GM06990 (cell line): ENCODE results near the gene BRI3.

Experiments
- DNase-seq: peaks from one replicate; pipeline ENCODE4 v3.0.0-alpha.2; 2011; ENCODE audit not compliant: insufficient read length; ENCODE audit errors: extremely low read depth
- H3K27me3 ChIP-seq: replicated peaks from 2 replicates; pipeline ENCODE4 v1.6.0; 2011; ENCODE audit warnings: low read length; ENCODE audit not compliant: control insufficient read depth, insufficient read depth
- H3K36me3 ChIP-seq: 2 replicates; pipeline ENCODE4 v1.5.1; 2011; ENCODE audit warnings: low read length; ENCODE audit not compliant: control insufficient read depth, insufficient read depth
- H3K4me3 ChIP-seq: replicated peaks from 2 replicates; pipeline ENCODE4 v1.5.1; 2011; ENCODE audit warnings: low read depth, mild to moderate bottlenecking, control low read depth, low read length
- TF ChIP-seq, protein P1 (sequence below): IDR thresholded peaks from 2 replicates; pipeline ENCODE4 v1.5.1; 2011; ENCODE audit warnings: low read length, control low read depth, mild to moderate bottlenecking, inconsistent platforms; ENCODE audit not compliant: insufficient read depth, poor library complexity, severe bottlenecking

BRI3 gene

DNA sequence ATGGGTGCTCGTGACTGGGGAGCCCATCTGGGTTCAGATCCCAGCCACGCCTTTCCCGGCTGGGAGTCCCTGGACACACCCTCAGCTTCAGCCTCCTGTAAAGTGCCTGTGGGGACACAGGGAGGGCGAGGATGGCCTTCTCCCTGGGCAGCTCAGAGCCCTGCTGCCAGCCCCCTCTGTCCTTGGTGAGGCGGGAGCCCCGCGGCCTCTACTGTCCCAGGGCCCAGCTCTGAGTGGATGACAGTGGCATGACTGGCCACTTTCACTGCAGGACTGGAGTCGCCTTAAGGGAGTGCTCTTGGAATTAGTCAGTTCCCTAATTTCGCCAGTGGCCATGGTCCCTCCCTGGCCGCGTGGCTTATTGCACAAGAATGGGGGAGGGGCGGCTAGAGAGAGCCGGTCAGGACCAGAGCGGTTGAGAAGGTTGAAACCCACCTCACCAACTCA is 4.6 kb downstream of the BRI3 start:
- DNase-seq = no peak
- TF ChIP-seq, protein P1, sequence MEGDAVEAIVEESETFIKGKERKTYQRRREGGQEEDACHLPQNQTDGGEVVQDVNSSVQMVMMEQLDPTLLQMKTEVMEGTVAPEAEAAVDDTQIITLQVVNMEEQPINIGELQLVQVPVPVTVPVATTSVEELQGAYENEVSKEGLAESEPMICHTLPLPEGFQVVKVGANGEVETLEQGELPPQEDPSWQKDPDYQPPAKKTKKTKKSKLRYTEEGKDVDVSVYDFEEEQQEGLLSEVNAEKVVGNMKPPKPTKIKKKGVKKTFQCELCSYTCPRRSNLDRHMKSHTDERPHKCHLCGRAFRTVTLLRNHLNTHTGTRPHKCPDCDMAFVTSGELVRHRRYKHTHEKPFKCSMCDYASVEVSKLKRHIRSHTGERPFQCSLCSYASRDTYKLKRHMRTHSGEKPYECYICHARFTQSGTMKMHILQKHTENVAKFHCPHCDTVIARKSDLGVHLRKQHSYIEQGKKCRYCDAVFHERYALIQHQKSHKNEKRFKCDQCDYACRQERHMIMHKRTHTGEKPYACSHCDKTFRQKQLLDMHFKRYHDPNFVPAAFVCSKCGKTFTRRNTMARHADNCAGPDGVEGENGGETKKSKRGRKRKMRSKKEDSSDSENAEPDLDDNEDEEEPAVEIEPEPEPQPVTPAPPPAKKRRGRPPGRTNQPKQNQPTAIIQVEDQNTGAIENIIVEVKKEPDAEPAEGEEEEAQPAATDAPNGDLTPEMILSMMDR = no peak

DNA sequence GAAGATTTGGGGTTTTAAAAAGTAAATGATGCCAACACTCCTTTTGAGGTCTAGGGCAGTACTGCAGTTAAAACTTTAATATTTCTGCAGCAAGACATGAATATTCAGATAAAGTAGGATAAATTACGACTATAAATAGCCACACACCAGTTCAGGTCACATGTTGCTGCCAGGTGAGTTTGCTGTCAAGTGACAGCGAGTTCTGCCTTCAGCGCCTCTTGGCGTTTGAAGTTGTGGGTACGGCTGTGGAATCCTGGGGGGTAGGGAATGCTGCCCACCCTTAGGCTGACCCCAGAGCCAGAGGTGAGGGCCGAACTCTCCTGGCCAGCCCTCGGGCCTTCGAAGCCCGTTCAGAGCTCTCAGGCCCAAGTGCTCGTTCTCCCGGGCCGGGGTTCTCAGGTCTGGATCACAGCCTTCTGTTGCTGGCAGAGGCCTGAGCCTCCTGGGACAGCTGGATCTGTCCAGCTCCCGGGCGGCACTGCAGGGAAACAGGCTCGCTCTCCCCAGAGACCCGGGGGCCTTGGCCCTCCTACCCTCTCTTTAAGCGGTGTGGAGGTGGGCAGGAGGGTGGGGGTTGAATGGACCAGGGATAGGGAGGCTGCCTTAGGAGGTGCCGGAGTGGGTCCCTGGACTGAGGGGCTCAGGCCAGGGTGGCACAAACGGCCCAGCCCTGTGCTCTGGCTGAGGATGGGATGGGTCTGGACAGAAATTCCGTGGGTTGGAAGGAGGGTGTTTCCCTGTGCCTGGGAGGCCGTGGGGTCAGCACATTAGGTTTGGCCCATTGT is 5.4 kb downstream of the BRI3 start:
- H3K4me3 ChIP-seq = no peak overlapping the region
- DNase-seq = no peak
- H3K36me3 ChIP-seq = peaks cover 8% of the 10 kb centered on the region
- TF ChIP-seq, protein P1 = no peak
- no peaks in the 10 kb centered on the region for H3K27me3 ChIP-seq

More for the DNA sequence above, 4.6 kb downstream of the BRI3 start:
- H3K4me3 ChIP-seq = no peak overlapping the region
- H3K36me3 ChIP-seq = peaks cover 4% of the 10 kb centered on the region
- no peaks in the 10 kb centered on the region for H3K27me3 ChIP-seq

DNA sequence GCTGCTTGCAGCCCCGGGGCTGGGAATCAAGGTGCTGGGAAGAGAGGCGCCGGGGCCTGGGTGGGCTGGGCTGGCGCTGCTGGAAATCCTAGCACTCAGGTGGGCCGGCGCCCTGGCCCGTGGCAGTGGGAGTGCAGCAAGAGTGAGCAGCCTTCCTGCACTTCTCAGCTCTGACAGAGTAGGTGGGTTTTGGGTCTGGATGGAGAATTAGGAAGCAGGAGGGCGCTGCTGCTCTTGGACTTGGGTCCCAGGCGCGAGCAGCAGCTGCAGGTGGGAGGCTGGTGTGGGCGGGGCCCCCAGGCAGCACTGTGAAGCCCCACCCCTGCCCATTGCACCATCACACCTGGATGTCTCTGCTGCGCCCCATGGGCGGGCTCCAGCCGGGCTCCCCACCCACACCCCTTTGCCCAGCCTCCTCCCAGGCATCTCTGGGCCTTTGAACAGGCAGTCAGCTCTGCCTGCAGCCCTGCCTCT is 6.0 kb downstream of the BRI3 start:
- H3K36me3 ChIP-seq = peaks cover 11% of the 10 kb centered on the region
- no peak for DNase-seq
- TF ChIP-seq, protein P1 = no peak

DNA sequence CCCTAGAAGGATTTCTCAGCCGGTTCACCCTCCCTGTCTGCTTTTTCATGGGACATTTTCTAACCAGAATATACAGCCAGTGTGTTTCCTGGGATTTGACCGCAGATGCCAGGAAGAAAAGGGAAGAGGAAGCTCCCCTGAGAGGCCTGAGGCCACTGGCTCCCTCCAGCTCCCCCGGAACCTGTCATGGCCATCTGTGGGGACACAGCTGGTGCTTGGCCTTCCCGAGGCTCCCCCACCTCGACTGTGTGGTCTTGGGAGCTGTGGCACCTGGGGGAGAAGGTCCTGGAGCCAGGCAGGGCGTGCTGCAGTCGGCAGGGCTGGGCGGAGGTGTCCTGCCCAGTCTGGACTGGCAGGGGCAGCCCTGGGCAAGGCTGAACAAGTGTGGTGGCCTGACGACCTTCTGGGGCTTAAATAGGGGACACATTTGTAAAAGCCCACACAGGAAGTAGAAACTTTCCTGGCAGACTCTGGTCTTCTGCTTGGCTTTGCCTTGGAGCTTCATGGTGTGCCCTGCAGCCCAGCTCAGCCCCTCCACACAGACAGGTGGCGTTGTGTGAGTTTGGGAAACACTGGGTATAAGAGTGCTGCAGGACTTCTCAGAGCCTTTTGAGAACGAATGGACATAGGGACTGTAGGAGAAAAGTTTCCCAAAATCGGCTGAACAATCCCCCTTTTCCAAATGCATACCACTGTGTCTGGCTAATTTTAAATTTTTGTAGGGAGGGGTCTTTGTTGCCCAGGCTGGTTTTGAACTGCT is 6.8 kb downstream of the BRI3 start:
- H3K27me3 ChIP-seq = no peaks in the 10 kb centered on the region
- DNase-seq = no peak
- peaks cover 15% of the 10 kb centered on the region for H3K36me3 ChIP-seq
- H3K4me3 ChIP-seq = no peak overlapping the region
- TF ChIP-seq, protein P1 = peak; percentile 16

More for the DNA sequence above, 6.0 kb downstream of the BRI3 start:
- H3K4me3 ChIP-seq = no peak overlapping the region
- H3K27me3 ChIP-seq = no peaks in the 10 kb centered on the region

DNA sequence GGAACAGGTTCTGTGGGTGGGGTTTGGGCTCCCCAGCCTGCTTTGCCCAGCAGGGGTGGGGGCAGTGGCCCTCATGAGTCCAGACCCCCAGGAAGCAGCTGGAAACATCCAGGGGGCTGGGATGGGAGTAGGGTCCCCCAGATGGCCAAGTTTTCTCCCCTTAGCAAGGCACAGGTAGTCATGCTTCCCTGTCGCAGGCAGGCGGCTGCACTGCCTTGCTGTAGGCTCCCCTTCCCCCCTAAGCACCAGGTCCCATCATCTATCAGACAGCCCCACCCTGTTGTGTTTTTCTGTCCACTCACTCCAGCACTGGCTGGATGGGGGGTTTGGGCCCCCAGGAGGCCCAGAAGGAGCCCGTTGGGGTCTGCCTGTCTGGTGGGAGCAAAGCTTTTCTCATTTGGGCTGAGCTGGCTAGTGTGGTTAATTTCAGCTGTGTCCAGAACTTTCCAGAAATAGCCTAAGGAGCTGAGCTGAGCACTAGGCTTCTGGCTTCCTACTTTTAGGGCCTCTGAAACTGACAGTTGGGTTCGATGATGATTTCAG is 7.9 kb downstream of the BRI3 start:
- peaks cover 20% of the 10 kb centered on the region for H3K36me3 ChIP-seq
- DNase-seq = no peak
- TF ChIP-seq, protein P1 = no peak
- no peak overlapping the region for H3K4me3 ChIP-seq
- H3K27me3 ChIP-seq = no peaks in the 10 kb centered on the region
